NCI-H82 treated with DMSO at 0.1 percent for 48 hours (cell line): ENCODE data around the gene RASGRP1.

ENCODE experiments used
- DNase-seq: peaks from one replicate; lab custom pipeline; 2025; ENCODE audit not compliant: unreplicated experiment; lab: John Stamatoyannopoulos, UW

RASGRP1 gene

DNA sequence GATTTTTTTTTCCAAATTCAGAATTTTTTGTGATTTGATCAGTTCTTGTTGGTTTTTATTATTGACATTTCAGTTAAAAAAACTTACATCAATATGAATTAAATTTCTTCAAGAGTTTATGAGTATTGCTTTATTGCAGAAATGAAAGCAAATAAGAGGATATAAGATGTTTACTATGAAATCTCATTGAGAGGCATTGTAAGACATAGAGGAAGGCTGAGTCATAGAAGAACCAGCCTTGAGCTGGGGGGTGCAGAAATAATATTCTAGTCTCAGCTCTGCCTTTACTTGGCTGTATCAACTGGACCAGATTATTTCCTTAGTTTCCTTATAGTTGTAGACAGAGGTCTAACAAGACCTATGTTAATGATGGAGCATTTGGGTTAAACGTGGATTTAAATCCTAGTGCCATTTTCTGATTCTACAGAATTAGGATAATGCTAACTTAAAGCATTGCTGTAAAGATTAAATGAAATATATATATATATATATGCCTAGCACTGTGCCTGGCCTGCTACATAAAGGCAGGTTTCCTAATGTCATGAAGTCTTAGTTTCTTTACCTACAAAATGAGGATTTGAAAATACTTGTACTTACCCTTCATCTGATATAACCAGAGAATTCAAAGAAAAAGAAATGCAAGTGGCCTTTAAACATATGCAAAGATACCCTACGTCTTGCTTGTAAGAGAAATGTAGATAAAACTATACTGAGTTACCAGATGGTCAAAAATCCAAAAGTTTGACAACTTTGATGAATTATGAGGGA, 103.4 kb downstream of the RASGRP1 start:
- DNase-seq = no peak

DNA sequence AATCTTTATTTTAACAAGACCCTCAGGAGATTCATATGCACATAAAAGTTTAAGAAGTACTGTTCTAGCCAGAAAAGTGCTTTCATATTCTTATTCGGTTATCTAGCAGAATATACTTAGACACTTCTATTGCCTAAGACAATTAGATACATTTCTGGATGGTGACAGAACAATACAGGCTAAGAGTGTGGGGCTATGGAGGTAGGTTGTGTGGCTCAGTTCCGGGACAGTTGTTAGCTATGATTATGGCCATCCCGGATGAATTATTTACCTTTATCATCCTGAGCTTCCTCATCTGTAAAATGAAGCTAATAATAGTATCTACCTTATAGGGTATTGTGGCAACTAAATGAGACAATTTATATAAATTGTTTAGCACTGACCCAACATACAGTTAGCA, 104.1 kb downstream of the RASGRP1 start:
- DNase-seq = no peak

DNA sequence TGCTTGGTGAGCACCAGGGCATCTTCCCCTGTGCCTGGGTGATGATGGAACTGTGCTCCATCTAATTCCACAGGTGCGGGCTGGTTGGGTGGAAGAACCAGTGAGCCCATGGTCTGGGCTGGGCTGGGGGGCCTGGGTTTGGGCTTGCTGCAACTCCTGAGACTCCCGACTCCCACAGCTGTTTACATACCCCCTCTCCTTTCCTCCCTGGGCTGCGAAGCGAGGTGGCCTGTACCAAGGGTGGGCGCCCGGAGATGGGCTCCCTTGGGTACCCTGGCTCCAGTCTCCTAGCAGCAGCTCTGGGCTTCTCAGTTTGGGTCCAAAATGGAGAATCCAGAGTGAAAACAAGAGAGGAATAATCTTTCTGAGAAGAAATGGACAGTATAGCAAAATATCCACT, 105.1 kb downstream of the RASGRP1 start:
- DNase-seq = no peak

DNA sequence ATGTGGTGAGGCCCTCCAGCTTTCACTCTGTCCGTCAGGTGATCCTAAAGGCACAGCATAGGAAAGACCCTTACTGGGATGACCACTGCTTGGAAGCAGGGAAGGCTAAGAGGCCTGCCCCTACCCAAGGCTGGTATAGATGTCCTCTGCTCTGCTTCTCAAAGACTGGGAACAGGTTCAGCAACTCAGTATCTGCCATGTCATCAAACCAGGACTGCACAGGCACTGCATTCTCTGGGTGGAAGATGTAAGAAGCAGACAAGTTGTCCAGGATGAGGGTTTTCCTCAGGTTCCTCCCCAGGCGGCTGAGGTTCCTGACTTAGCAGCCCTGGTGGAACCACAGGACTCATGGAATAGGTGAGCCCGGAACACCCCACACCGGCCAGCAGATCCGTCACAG, 106.0 kb downstream of the RASGRP1 start:
- no peak for DNase-seq

DNA sequence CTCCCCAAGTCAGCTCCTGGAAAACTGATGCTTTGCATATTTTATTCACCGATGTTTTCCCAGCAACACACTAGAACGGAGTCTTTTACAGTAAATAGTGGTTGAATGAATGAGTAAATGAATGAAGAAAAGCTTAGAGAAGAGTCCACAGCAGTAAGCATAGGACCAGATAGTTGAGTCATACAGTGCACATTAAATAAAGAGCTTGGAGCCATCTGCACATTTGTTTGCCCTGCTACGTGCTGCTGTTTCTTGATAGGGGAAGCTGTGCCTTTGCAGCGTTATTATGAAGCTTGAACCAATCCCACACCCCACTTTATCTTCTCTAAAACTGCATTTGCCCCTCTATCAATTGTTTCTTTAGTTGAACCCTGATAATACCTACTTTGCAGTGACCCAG, 109.5 kb downstream of the RASGRP1 start:
- no peak for DNase-seq

DNA sequence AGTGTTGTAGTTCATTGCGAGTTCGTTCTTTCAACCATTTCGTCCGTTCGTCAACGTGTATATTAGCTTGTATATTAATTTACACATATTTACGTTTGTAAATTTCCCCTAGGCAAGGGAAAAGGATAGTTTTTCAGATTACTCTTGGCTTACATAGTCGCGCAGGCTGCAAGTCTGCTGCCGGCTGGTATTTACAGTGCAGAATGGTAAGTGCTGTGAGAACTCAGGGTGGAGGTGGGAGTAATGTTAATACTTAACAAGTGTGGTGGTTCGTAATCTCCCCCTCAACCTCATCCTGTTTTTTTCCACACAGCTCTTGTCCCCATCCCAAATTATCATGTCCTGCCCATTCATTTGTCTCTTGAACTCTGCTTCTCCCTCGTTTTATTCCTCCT, 109.9 kb downstream of the RASGRP1 start:
- no peak for DNase-seq

DNA sequence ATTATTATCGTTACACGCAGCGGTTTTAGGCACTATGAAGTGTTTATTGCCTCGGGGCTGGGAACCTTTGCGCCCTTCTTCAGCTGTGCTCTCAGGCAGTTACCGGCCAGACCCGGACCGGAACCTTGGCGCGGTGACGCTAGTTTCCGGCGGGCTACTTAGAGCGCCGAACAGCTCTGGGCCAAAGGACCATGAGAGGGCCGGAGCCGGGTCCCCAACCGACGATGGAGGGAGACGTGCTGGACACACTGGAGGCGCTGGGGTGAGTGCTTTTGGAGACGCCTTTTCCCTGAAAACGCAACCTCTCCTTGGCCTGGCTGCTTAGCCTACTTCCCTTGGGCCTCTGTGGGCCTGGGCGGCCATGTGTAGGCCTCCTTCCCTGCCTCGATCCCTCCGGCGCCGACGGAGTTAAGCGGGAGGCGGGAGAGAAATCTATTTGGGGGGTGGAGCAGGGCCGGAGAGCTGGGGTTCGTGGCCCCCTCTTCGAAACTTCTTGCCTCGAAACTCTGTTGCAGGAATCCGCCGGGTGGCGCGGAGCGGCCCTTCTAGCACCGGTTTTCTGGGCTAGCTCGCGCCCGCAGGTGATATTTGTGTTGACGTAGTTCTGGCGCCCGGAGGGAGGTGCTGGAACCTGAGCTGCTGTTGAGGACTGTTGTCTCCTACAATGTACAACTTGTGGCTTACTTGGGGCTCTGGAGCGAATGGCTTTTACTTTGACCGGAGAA, 110.5 kb downstream of the RASGRP1 start, which contains the start of gene FAM98B:
TSS of gene FAM98B (plus strand) at position 157 of the 725 bp plus-strand sequence. CDS start at position 192, 35 bp downstream.
- DNase-seq = peak; percentile 26

DNA sequence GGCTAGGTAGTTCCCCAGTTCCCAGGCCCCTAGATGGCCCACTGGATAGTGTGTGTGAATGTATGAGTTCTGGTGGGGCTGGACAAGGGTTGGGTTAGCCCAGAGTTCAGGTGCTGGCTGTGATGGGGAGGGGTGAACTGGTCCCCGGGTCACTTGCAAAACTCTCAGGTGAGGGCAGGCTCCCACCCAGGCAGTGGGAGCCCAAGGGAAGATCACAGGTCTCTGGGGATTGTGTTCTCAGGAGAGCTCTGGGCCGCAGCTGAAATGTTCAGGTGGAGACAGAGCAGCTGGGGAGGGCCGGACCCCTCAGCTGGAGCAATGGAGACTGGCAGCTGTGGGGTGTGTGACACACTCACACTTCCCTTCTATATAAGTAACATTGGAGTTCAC, 123.5 kb downstream of the RASGRP1 start:
- no peak for DNase-seq

DNA sequence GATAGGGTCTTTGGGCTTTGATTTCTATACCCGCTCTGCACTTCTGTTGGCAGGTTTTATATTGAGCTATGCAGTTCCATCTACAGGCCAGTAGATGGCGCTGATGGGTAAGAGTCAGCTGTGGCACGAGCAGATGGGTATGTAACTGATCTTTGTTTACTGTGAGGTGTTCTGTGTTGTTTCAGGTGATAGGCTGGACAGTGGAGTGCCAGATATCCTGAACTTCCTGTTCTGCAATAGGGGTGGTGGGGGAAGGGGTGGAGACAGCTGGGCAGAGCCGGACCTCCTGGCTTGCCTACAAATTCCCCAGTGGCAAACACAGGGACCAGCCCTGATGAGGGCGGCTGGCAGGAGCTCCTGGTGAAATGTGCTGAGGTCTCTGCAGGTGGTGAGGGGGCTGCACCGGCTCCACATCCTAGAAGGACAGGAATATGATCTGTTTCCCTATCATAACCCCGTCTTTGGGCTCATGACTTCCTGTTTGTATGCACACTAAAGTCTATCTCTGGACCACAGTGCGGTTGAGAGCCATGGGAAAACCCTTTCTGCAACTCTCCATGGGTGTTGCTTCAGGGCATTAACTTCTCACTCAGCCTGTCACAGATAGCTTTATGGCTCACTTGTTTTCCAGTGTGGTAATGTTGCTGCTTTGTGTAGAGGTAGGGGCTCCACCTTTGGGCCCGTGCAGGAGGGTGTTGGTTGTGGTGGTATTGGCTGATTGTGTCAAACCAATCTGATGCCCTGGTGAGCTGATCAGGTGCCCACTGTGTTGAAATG, 124.1 kb downstream of the RASGRP1 start:
- peak; percentile 81 for DNase-seq
